ENCODE measurements around the gene C1QTNF8.
"Not testable (repeated sequence)": the region's sequence is repeated elsewhere in the genome, so short reads cannot be mapped to it uniquely, and the experiment has no call there.

The C1QTNF8 gene

GRCh38 chr16:1097156-1097555 is 1.1 kb upstream of the C1QTNF8 start:
- peaks cover 0 to 84% (median 7%) of the 10 kb centered on the region in 5 experiments for H3K27me3 ChIP-seq (replicated peaks in 2 of 5; ENCODE audit: control insufficient read depth in 4 of 5, insufficient read depth in 5 of 5, low read length in 4 of 5)
- no peaks in the 10 kb centered on the region for H3K4me1 ChIP-seq (ENCODE audit: control extremely low read depth in 1 of 4, control insufficient read depth in 4 of 4, insufficient read depth in 4 of 4, low read length in 3 of 4)
- H3K27ac ChIP-seq (ENCODE audit: insufficient read depth in 1 of 2, low read depth in 1 of 2, low read length in 2 of 2, poor library complexity in 1 of 2, severe bottlenecking in 2 of 2): no peak overlapping the region
- peaks cover 0 to 3% (median 0%) of the 10 kb centered on the region in 5 experiments for H3K9me3 ChIP-seq (ENCODE audit: control extremely low read depth in 1 of 5, control insufficient read depth in 4 of 5, insufficient read depth in 2 of 5, low read depth in 1 of 5, low read length in 4 of 5)
- no peak for DNase-seq
- no peaks in the 10 kb centered on the region for H3K36me3 ChIP-seq (ENCODE audit: control insufficient read depth in 4 of 4, insufficient read depth in 4 of 4, low read length in 3 of 4)
- WGBS (ENCODE audit: insufficient coverage): 79% methylated on average over 13 of the region's 18 CpGs
- ChIA-PET POLR2A (no interaction called here), CTCF (interaction anchor here (1.2 kb wide), 1 partner anchor 16 kb away, joined by 4 read pairs; no protein-coding TSS in a partner anchor)
- no peak overlapping the region for H3K4me3 ChIP-seq (ENCODE audit: control insufficient read depth in 1 of 7, extremely low read depth in 1 of 7, insufficient read depth in 4 of 7, low read depth in 2 of 7, low read length in 6 of 7)

- DNase-seq: no peak
- ChIA-PET POLR2A (no interaction called here), CTCF (no interaction called here)
- Histone ChIP-seq H3K4me3 (ENCODE audit: control insufficient read depth in 1 of 7, extremely low read depth in 1 of 7, insufficient read depth in 4 of 7, low read depth in 2 of 7, low read length in 6 of 7) (no peak overlapping the region), H3K4me1 (ENCODE audit: control extremely low read depth in 1 of 4, control insufficient read depth in 4 of 4, insufficient read depth in 4 of 4, low read length in 3 of 4) (peaks cover 0 to 3% (median 0%) of the 10 kb centered on the region in 4 experiments), H3K27me3 (replicated peaks in 2 of 5; ENCODE audit: control insufficient read depth in 4 of 5, insufficient read depth in 5 of 5, low read length in 4 of 5) (peaks cover 0 to 84% (median 7%) of the 10 kb centered on the region in 5 experiments), H3K36me3 (ENCODE audit: control insufficient read depth in 4 of 4, insufficient read depth in 4 of 4, low read length in 3 of 4) (no peaks in the 10 kb centered on the region), H3K27ac (ENCODE audit: insufficient read depth in 1 of 2, low read depth in 1 of 2, low read length in 2 of 2, poor library complexity in 1 of 2, severe bottlenecking in 2 of 2) (no peak overlapping the region), H3K9me3 (ENCODE audit: control extremely low read depth in 1 of 5, control insufficient read depth in 4 of 5, insufficient read depth in 2 of 5, low read depth in 1 of 5, low read length in 4 of 5) (peaks cover 0 to 4% (median 0%) of the 10 kb centered on the region in 5 experiments)
- 71% methylated on average over 15 of the region's 16 CpGs for WGBS (ENCODE audit: insufficient coverage)
Observed at GRCh38 chr16:1095450-1096168, 435 bp downstream of the C1QTNF8 start.

GRCh38 chr16:1094601-1095449 is 1.2 kb downstream of the C1QTNF8 start:
- WGBS (ENCODE audit: insufficient coverage): 67% methylated on average over 20 of the region's 29 CpGs
- no peaks in the 10 kb centered on the region for H3K36me3 ChIP-seq (ENCODE audit: control insufficient read depth in 4 of 4, insufficient read depth in 4 of 4, low read length in 3 of 4)
- ChIA-PET POLR2A (no interaction called here), CTCF (no interaction called here)
- H3K9me3 ChIP-seq (ENCODE audit: control extremely low read depth in 1 of 5, control insufficient read depth in 4 of 5, insufficient read depth in 2 of 5, low read depth in 1 of 5, low read length in 4 of 5): peaks cover 0 to 4% (median 0%) of the 10 kb centered on the region in 5 experiments
- no peak for DNase-seq
- H3K4me1 ChIP-seq (ENCODE audit: control extremely low read depth in 1 of 4, control insufficient read depth in 4 of 4, insufficient read depth in 4 of 4, low read length in 3 of 4): peaks cover 0 to 7% (median 0%) of the 10 kb centered on the region in 4 experiments
- peaks cover 0 to 86% (median 9%) of the 10 kb centered on the region in 5 experiments for H3K27me3 ChIP-seq (replicated peaks in 2 of 5; ENCODE audit: control insufficient read depth in 4 of 5, insufficient read depth in 5 of 5, low read length in 4 of 5)
- H3K27ac ChIP-seq (ENCODE audit: insufficient read depth in 1 of 2, low read depth in 1 of 2, low read length in 2 of 2, poor library complexity in 1 of 2, severe bottlenecking in 2 of 2): no peak overlapping the region
- H3K4me3 ChIP-seq (ENCODE audit: control insufficient read depth in 1 of 7, extremely low read depth in 1 of 7, insufficient read depth in 4 of 7, low read depth in 2 of 7, low read length in 6 of 7): no peak overlapping the region

GRCh38 chr16:1094124-1094479 is 1.9 kb downstream of the C1QTNF8 start:
- Histone ChIP-seq H3K27me3 (replicated peaks in 2 of 5; ENCODE audit: control insufficient read depth in 4 of 5, insufficient read depth in 5 of 5, low read length in 4 of 5) (peaks cover 0 to 86% (median 7%) of the 10 kb centered on the region in 5 experiments), H3K4me3 (ENCODE audit: control insufficient read depth in 1 of 7, extremely low read depth in 1 of 7, insufficient read depth in 4 of 7, low read depth in 2 of 7, low read length in 6 of 7) (no peak overlapping the region)
- CTCF ChIA-PET: no interaction called here

GRCh38 chr16:1093284-1094123 is 2.5 kb downstream of the C1QTNF8 start:
- Histone ChIP-seq H3K4me1 (ENCODE audit: control extremely low read depth in 1 of 4, control insufficient read depth in 4 of 4, insufficient read depth in 4 of 4, low read length in 3 of 4) (peaks cover 0 to 7% (median 0%) of the 10 kb centered on the region in 4 experiments), H3K27me3 (replicated peaks in 2 of 5; ENCODE audit: control insufficient read depth in 4 of 5, insufficient read depth in 5 of 5, low read length in 4 of 5) (peaks cover 0 to 86% (median 7%) of the 10 kb centered on the region in 5 experiments), H3K4me3 (ENCODE audit: control insufficient read depth in 1 of 7, extremely low read depth in 1 of 7, insufficient read depth in 4 of 7, low read depth in 2 of 7, low read length in 6 of 7) (no peak overlapping the region), H3K27ac (ENCODE audit: insufficient read depth in 1 of 2, low read depth in 1 of 2, low read length in 2 of 2, poor library complexity in 1 of 2, severe bottlenecking in 2 of 2) (no peak overlapping the region), H3K9me3 (ENCODE audit: control extremely low read depth in 1 of 5, control insufficient read depth in 4 of 5, insufficient read depth in 2 of 5, low read depth in 1 of 5, low read length in 4 of 5) (peaks cover 0 to 7% (median 0%) of the 10 kb centered on the region in 5 experiments), H3K36me3 (ENCODE audit: control insufficient read depth in 4 of 4, insufficient read depth in 4 of 4, low read length in 3 of 4) (no peaks in the 10 kb centered on the region)
- 29% methylated on average over 50 of the region's 85 CpGs for WGBS (ENCODE audit: insufficient coverage)
- ChIA-PET POLR2A (no interaction called here), CTCF (no interaction called here)
- DNase-seq: peak; percentile 33 to 71 (median 53)

More at GRCh38 chr16:1094124-1094479, 1.9 kb downstream of the C1QTNF8 start:
- Histone ChIP-seq H3K27ac (ENCODE audit: insufficient read depth in 1 of 2, low read depth in 1 of 2, low read length in 2 of 2, poor library complexity in 1 of 2, severe bottlenecking in 2 of 2) (no peak overlapping the region), H3K9me3 (ENCODE audit: control extremely low read depth in 1 of 5, control insufficient read depth in 4 of 5, insufficient read depth in 2 of 5, low read depth in 1 of 5, low read length in 4 of 5) (peaks cover 0 to 4% (median 0%) of the 10 kb centered on the region in 5 experiments), H3K4me1 (ENCODE audit: control extremely low read depth in 1 of 4, control insufficient read depth in 4 of 4, insufficient read depth in 4 of 4, low read length in 3 of 4) (peaks cover 0 to 7% (median 0%) of the 10 kb centered on the region in 4 experiments), H3K36me3 (ENCODE audit: control insufficient read depth in 4 of 4, insufficient read depth in 4 of 4, low read length in 3 of 4) (no peaks in the 10 kb centered on the region)
- POLR2A ChIA-PET: no interaction called here
- DNase-seq: peak in 1 of 3 donors; percentile 10
- 68% methylated on average over 13 of the region's 13 CpGs for WGBS (ENCODE audit: insufficient coverage)

- DNase-seq; H3K27ac ChIP-seq (ENCODE audit: insufficient read depth in 1 of 2, low read depth in 1 of 2, low read length in 2 of 2, poor library complexity in 1 of 2, severe bottlenecking in 2 of 2); CTCF ChIA-PET; H3K4me1 ChIP-seq (ENCODE audit: control extremely low read depth in 1 of 4, control insufficient read depth in 4 of 4, insufficient read depth in 4 of 4, low read length in 3 of 4); H3K4me3 ChIP-seq (ENCODE audit: control insufficient read depth in 1 of 7, extremely low read depth in 1 of 7, insufficient read depth in 4 of 7, low read depth in 2 of 7, low read length in 6 of 7); POLR2A ChIA-PET; H3K36me3 ChIP-seq (ENCODE audit: control insufficient read depth in 4 of 4, insufficient read depth in 4 of 4, low read length in 3 of 4): not testable (repeated sequence)
- Histone ChIP-seq H3K27me3 (replicated peaks in 2 of 5; ENCODE audit: control insufficient read depth in 4 of 5, insufficient read depth in 5 of 5, low read length in 4 of 5) (peaks cover 0 to 86% (median 7%) of the 10 kb centered on the region in 5 experiments), H3K9me3 (ENCODE audit: control extremely low read depth in 1 of 5, control insufficient read depth in 4 of 5, insufficient read depth in 2 of 5, low read depth in 1 of 5, low read length in 4 of 5) (peaks cover 0 to 13% (median 0%) of the 10 kb centered on the region in 5 experiments)
- WGBS (ENCODE audit: insufficient coverage): 96% methylated on average over 16 of the region's 40 CpGs
Observed at GRCh38 chr16:1092685-1093283, 3.3 kb downstream of the C1QTNF8 start.
